GM12801 (cell line): ENCODE results near the gene RELN.

Source experiments
- CTCF ChIP-seq: IDR thresholded peaks from one replicate; pipeline ENCODE4 v1.5.1; 2011; ENCODE audit warnings: control low read depth; ENCODE audit not compliant: insufficient read length; ENCODE audit errors: extremely low read depth

RELN gene

GRCh38 chr7:103990991-103991390 lies 1.5 kb upstream of the RELN start:
- TF ChIP-seq CTCF = no peak

DNA sequence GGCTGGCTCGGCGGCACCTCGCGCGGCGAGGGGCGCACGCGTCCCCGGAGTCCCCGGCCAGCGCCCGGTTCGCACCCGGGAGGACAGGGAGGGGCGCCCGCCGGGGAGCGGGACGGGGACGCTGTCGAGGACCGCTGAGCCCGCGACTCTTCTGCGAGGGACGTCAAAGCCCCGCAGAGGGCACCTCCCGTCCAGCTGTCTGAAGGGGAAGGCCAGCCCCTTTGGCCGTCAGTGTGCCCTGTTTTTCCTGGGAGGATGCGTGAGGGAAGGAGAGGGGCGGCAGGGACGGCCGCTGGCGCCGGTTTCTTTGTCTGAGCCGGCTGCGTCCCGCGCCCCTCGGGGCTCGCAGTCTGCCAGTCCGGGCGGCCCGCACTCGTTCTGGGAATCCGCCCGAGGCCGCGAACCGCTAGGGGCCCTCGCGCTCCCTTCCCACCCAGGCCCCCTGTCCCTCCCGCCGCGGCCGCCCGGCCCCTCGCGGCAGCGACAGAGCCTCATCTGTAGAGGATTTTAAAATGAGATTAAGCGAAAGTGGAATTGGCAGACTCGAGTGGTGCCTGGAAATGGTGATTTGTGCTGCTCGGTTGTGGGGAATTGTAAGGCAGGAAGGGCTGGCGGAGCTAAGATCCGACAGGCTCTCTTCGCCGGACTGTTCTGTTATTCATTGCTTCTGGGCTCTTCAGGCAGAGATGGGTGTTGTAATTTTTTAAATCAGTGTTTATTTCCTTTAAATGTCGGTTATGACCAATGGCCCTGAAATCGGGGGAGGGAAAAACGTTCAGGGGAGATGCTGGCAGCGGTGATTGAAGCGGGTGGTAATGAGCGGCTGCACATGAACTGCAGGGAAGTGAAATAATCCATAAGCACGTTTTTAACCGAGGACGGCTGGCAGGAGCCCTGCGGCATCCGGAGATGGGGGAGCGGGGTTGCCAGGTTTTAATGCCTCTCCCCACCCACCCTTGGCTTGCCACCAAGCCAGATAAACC lies 618 bp upstream of the RELN start:
- no peak for TF ChIP-seq CTCF

DNA sequence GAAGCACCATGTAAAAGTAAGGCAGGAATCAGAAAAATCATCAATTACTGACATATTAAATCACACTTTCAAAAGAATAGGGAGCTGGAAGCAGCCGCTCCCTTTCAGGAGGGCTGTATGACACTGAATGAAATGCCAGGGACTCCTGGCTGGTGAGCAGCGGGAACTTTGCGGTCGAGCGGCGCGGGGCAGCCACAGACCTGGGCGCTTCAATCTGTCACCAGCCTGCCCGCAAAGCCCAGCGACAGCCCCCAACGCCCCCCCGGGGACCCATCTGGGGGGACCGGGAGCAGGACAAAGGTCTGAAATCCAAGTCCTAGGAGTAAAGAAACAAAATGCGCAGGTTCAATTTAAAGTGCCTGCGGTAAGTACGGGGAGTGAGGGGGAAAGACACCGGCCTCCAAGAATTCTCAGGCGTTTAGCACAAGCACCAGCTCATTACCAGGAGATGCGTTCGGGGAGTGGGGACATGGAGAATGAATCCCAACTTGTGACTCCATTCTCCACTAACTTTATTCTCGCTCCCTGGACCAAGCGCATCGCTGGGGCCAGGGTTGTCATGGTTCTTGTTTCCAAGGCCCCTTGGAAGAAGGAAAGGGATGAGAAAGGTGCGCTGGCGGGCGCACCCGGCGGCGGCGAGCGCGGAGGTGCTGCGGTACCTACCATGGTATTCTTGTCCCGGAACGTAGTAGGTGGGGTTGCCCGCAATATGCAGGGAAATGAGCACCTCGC lies 824 bp downstream of the RELN start:
- TF ChIP-seq CTCF = no peak

DNA sequence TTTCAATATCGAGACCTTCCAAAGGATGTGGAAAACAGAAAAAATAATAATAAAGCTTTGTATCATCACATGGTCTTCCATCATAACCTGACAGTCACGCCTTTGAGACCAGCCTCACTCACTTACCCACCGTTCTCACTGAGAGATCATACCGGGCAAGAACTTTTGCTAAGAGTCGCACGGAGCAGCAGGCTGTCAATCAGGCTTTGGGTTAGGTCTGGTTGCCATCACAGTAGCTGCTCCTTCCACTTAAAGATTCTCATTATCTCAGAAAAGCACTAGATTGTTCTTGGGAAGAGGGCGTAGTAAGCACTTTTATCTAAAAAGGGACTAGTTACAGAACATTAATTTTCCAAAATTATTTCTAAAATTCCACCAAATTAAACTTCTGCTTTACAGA lies 2.0 kb downstream of the RELN start:
- no peak for TF ChIP-seq CTCF

DNA sequence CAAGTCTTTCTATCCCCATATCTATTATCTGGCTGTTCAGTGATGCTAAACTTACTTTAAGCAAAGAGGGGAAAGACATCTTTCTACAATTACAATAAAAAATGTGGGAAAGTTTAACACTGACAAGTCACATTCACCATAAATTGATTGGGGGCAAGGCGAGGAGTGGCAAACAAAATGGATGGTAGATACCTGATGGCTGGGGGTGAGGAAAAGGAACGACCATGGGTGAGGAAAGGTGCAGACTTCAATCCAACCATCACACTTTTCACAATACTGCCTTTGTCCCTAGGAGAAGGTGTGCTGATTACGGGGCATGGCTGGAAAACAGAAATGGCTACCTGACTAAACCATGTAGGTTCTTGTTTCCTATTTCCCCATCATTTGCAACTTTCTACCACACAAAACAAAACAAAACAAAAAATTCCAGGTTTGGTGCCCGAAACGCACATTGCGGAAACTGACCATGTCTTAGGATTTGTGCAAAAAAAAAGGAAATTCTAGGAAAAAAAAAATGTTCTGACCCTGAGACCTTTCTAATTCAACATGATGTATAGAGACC lies 3.8 kb downstream of the RELN start:
- TF ChIP-seq CTCF = no peak

DNA sequence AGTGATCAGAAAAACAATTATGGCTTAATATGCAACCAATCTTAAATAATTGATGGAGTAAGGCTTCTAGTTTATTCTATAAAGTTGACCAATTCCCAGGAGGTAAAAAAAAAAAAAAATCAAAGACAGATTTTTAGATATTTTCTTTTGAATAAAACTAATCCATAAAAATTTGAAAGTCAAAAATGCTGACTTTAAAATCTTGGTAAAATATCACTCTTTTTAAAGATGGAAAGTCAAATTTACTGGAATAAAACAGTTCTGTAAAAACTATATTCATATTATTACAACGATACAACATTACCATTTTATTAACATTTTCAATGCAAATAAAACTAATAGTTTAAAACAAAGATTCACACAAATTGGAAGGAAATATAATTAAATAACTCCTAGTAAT lies 5.4 kb downstream of the RELN start:
- no peak for TF ChIP-seq CTCF
